ENCODE results near the gene C15orf40. TPM values are rescaled to one million over a fixed set of nuclear protein-coding genes. Genes with fewer than 3 reads are reported as not detected.
"Not testable (repeated sequence)": the region's sequence is repeated elsewhere in the genome, so short reads cannot be mapped to it uniquely, and the experiment has no call there.

Gene C15orf40
- total RNA-seq, 5 donors from 2014 or later (not counting 1 experiment from before 2014, with no cell fraction given), result 13.8 to 40.5 (median 37.7) TPM

DNA sequence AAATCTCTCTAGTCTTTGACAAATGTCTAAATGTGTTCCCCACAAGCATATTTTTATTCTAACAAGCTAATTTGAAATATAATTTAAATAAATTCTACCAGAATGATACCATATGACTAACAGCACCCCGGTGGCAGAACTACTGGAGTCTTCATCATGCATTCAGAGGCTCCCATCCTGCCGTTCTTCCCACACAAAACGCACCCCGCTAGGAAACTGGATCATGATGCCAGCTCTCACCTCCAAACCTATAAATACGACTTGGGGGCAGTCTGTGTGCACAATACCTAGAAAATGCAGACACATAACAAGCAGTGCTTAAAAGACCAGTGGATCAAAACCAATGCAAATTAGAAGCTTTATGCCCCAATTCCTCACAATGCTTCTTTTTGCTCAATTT lies 67.4 kb downstream of the C15orf40 start:
- ATAC-seq (replicated peaks in 1 of 4) (no peak), DNase-seq (no peak)
- Histone ChIP-seq H3K4me3 (ENCODE audit: control insufficient read depth in 1 of 2, extremely low read depth in 1 of 2, low read length in 1 of 2) (no peak overlapping the region), H3K9me3 (no peaks in the 10 kb centered on the region), H3K27me3 (replicated peaks in 1 of 2; ENCODE audit: control insufficient read depth in 2 of 2, extremely low read depth in 1 of 2, insufficient read depth in 2 of 2, low read length in 1 of 2) (peaks cover 0 to 25% of the 10 kb centered on the region in 2 experiments), H3K36me3 (ENCODE audit: control insufficient read depth in 2 of 2, extremely low read depth in 1 of 2, insufficient read depth in 1 of 2, low read length in 1 of 2) (no peaks in the 10 kb centered on the region), H3K4me1 (ENCODE audit: control insufficient read depth in 1 of 2, extremely low read depth in 1 of 2, insufficient read depth in 2 of 2, low read length in 2 of 2) (no peaks in the 10 kb centered on the region), H3K27ac (ENCODE audit: low read length) (no peak overlapping the region)
- H3K27me3 Mint-ChIP-seq, result peaks cover 16 to 20% of the 10 kb centered on the region in 2 donors
- POLR2A ChIA-PET, result no interaction called here
- H3K36me3 Mint-ChIP-seq, result no peaks in the 10 kb centered on the region
- no peak overlapping the region for H3K4me3 Mint-ChIP-seq
- H3K27ac Mint-ChIP-seq, result no peak overlapping the region
- no peaks in the 10 kb centered on the region for H3K9me3 Mint-ChIP-seq
- CTCF ChIA-PET, result no interaction called here
- no peaks in the 10 kb centered on the region for H3K4me1 Mint-ChIP-seq
- 87% methylated on average over 5 of the region's 5 CpGs for WGBS (ENCODE audit: insufficient coverage)

GRCh38 chr15:82943176-82943575 lies 68.3 kb downstream of the C15orf40 start:
- Mint-ChIP-seq H3K36me3 (no peaks in the 10 kb centered on the region), H3K27me3 (peaks cover 18 to 25% of the 10 kb centered on the region in 2 donors), H3K27ac (no peak overlapping the region), H3K4me3 (no peak overlapping the region), H3K4me1 (no peaks in the 10 kb centered on the region), H3K9me3 (no peaks in the 10 kb centered on the region)
- H3K4me3 ChIP-seq (ENCODE audit: control insufficient read depth in 1 of 2, extremely low read depth in 1 of 2, low read length in 1 of 2), result no peak overlapping the region
- no peak overlapping the region for H3K27ac ChIP-seq (ENCODE audit: low read length)
- ATAC-seq (replicated peaks in 1 of 4) (no peak), DNase-seq (no peak)
- no peaks in the 10 kb centered on the region for H3K36me3 ChIP-seq (ENCODE audit: control insufficient read depth in 2 of 2, extremely low read depth in 1 of 2, insufficient read depth in 1 of 2, low read length in 1 of 2)
- ChIA-PET CTCF (no interaction called here), POLR2A (no interaction called here)
- no peaks in the 10 kb centered on the region for H3K9me3 ChIP-seq
- WGBS (ENCODE audit: insufficient coverage), result 70% methylated on average over 1 of the region's 3 CpGs
- no peaks in the 10 kb centered on the region for H3K4me1 ChIP-seq (ENCODE audit: control insufficient read depth in 1 of 2, extremely low read depth in 1 of 2, insufficient read depth in 2 of 2, low read length in 2 of 2)
- H3K27me3 ChIP-seq (replicated peaks in 1 of 2; ENCODE audit: control insufficient read depth in 2 of 2, extremely low read depth in 1 of 2, insufficient read depth in 2 of 2, low read length in 1 of 2), result peaks cover 0 to 18% of the 10 kb centered on the region in 2 experiments

GRCh38 chr15:82942691-82943090 lies 68.7 kb downstream of the C15orf40 start:
- Mint-ChIP-seq H3K27ac (no peak overlapping the region), H3K4me1 (no peaks in the 10 kb centered on the region), H3K9me3 (no peaks in the 10 kb centered on the region), H3K36me3 (no peaks in the 10 kb centered on the region), H3K4me3 (no peak overlapping the region), H3K27me3 (peaks cover 17 to 23% of the 10 kb centered on the region in 2 donors)
- Histone ChIP-seq H3K27ac (ENCODE audit: low read length) (no peak overlapping the region), H3K9me3 (no peaks in the 10 kb centered on the region), H3K4me1 (ENCODE audit: control insufficient read depth in 1 of 2, extremely low read depth in 1 of 2, insufficient read depth in 2 of 2, low read length in 2 of 2) (no peaks in the 10 kb centered on the region), H3K4me3 (ENCODE audit: control insufficient read depth in 1 of 2, extremely low read depth in 1 of 2, low read length in 1 of 2) (no peak overlapping the region), H3K27me3 (replicated peaks in 1 of 2; ENCODE audit: control insufficient read depth in 2 of 2, extremely low read depth in 1 of 2, insufficient read depth in 2 of 2, low read length in 1 of 2) (peaks cover 0 to 15% of the 10 kb centered on the region in 2 experiments), H3K36me3 (ENCODE audit: control insufficient read depth in 2 of 2, extremely low read depth in 1 of 2, insufficient read depth in 1 of 2, low read length in 1 of 2) (no peaks in the 10 kb centered on the region)
- ATAC-seq (replicated peaks in 1 of 4), result no peak
- CTCF ChIA-PET, result no interaction called here
- no peak for DNase-seq
- 53% methylated on average over 5 of the region's 8 CpGs for WGBS (ENCODE audit: insufficient coverage)
- POLR2A ChIA-PET, result no interaction called here

GRCh38 chr15:82939678-82940077 lies 71.8 kb downstream of the C15orf40 start:
- peaks cover 5 to 11% of the 10 kb centered on the region in 2 donors for H3K27me3 Mint-ChIP-seq
- ATAC-seq (replicated peaks in 1 of 4); H3K4me3 ChIP-seq (ENCODE audit: control insufficient read depth in 1 of 2, extremely low read depth in 1 of 2, low read length in 1 of 2); H3K4me1 Mint-ChIP-seq; H3K4me3 Mint-ChIP-seq; H3K4me1 ChIP-seq (ENCODE audit: control insufficient read depth in 1 of 2, extremely low read depth in 1 of 2, insufficient read depth in 2 of 2, low read length in 2 of 2); POLR2A ChIA-PET; CTCF ChIA-PET; DNase-seq; H3K9me3 Mint-ChIP-seq; H3K36me3 ChIP-seq (ENCODE audit: control insufficient read depth in 2 of 2, extremely low read depth in 1 of 2, insufficient read depth in 1 of 2, low read length in 1 of 2); H3K9me3 ChIP-seq; H3K27ac Mint-ChIP-seq; H3K36me3 Mint-ChIP-seq; H3K27ac ChIP-seq (ENCODE audit: low read length): not testable (repeated sequence)
- H3K27me3 ChIP-seq (replicated peaks in 1 of 2; ENCODE audit: control insufficient read depth in 2 of 2, extremely low read depth in 1 of 2, insufficient read depth in 2 of 2, low read length in 1 of 2), result peaks cover 0 to 15% of the 10 kb centered on the region in 2 experiments
- 100% methylated on average over 2 of the region's 6 CpGs for WGBS (ENCODE audit: insufficient coverage)

Other genes with a start within 250 kb of the C15orf40 start
- gene FSD2, start 205.6 kb downstream of the C15orf40 start, total RNA-seq, result not detected
- gene WHAMM, start 202.0 kb downstream of the C15orf40 start, total RNA-seq, result 10 to 100 TPM; 28.1 to 60.8 (median 34.1) TPM
- gene HOMER2, start 58.9 kb downstream of the C15orf40 start, total RNA-seq, result 1 to 10 TPM; 2.7 to 9.1 (median 7.3) TPM
- 10 to 100 TPM; 15.7 to 21.4 (median 17.4) TPM for gene RAMAC, start 25.4 kb downstream of the C15orf40 start, total RNA-seq
- 10 to 100 TPM; 34.8 to 38.4 (median 36.2) TPM for gene BTBD1, start 55.6 kb upstream of the C15orf40 start, total RNA-seq
- 1 to 10 TPM in 2 of 5 donors, under 1 TPM in 2, not detected in 1; 0.33 to 2.1 (median 0.84) TPM for gene TM6SF1, start 96.0 kb upstream of the C15orf40 start, total RNA-seq
- gene HDGFL3, start 196.2 kb upstream of the C15orf40 start, total RNA-seq, result 10 to 100 TPM in 2 of 5 donors, 1 to 10 TPM in 3; 3.7 to 13.4 (median 9.9) TPM